HepG2 (cell line): ENCODE measurements around the gene ABAT. TPM values are rescaled to one million over a fixed set of nuclear protein-coding genes. Genes with fewer than 3 reads are reported as not detected.

ENCODE experiments used
- EEA1 ChIP-seq: sonication (generic); formaldehyde crosslinking; IDR thresholded peaks from 2 replicates; pipeline ENCODE4 v1.5.1; 2020; ENCODE audit warnings: mild to moderate bottlenecking, missing genetic modification reagents, borderline replicate concordance
- MAF1 ChIP-seq: sonication (generic); formaldehyde crosslinking; IDR thresholded peaks from 2 replicates; pipeline ENCODE4 v1.5.0; 2020; ENCODE audit warnings: missing genetic modification reagents, borderline replicate concordance
- MXD4 ChIP-seq: IDR thresholded peaks from 2 replicates; pipeline ENCODE4 v1.6.1; 2016; ENCODE audit warnings: mild to moderate bottlenecking, missing biosample characterization, missing genetic modification reagents
- ZBTB25 ChIP-seq: IDR thresholded peaks from 2 replicates; pipeline ENCODE4 v1.6.1; 2018; ENCODE audit warnings: missing genetic modification reagents
- ZNF17 ChIP-seq: sonication (generic); formaldehyde crosslinking; IDR thresholded peaks from 2 replicates; pipeline ENCODE4 v1.5.0; 2020; ENCODE audit warnings: mild to moderate bottlenecking, missing genetic modification reagents
- ZNF18 ChIP-seq: sonication (generic); formaldehyde crosslinking; IDR thresholded peaks from 2 replicates; pipeline ENCODE4 v1.8.0; 2022; ENCODE audit warnings: mild to moderate bottlenecking, missing genetic modification reagents; ENCODE audit not compliant: insufficient replicate concordance
- polyA plus RNA-seq, 8 experiments: library from polyadenylated mRNA; depleted of rRNA in 3 of 8; stranded (reverse) in 7 of 8; unstranded in 1 of 8; fragments of >200 nt; fragmentation: Illumina TruSeq in 4 of 8; extraction: Trizol in 4 of 8; gene quantifications; 2 replicates each; pipeline versions ENCODE4 v1.2.1 to v1.2.3, GENCODE V29; 2011 to 2016; ENCODE audit warnings: low read depth in 4 of 8, missing spikeins in 1 of 8, mixed read lengths in 1 of 8; ENCODE audit not compliant: insufficient read depth in 1 of 8
- total RNA-seq, 5 experiments: library from RNA; depleted of rRNA; stranded (reverse); fragments of >200 nt; fragmentation: Illumina TruSeq; extraction: Trizol; gene quantifications; 2 replicates each; pipeline ENCODE4 v1.2.3, GENCODE V29; 2016; ENCODE audit warnings: low read depth in 1 of 5
- TF ChIP-seq, protein P1 (sequence below): sonication (generic); formaldehyde crosslinking; IDR thresholded peaks from one replicate; pipeline ENCODE4 v1.5.1; 2020; ENCODE audit warnings: mild to moderate bottlenecking, missing genetic modification reagents; ENCODE audit errors: not compliant biosample characterization
- TF ChIP-seq, protein P2 (sequence below): sonication (generic); formaldehyde crosslinking; IDR thresholded peaks from 2 replicates; pipeline ENCODE4 v1.4.0; 2020; ENCODE audit warnings: missing genetic modification reagents

ABAT gene
- total and polyA plus RNA-seq, 2 of the 13 experiments (the other 11 are each of a cell fraction or from before 2014, with no cell fraction given), result 47.6 to 97.3 TPM

DNA sequence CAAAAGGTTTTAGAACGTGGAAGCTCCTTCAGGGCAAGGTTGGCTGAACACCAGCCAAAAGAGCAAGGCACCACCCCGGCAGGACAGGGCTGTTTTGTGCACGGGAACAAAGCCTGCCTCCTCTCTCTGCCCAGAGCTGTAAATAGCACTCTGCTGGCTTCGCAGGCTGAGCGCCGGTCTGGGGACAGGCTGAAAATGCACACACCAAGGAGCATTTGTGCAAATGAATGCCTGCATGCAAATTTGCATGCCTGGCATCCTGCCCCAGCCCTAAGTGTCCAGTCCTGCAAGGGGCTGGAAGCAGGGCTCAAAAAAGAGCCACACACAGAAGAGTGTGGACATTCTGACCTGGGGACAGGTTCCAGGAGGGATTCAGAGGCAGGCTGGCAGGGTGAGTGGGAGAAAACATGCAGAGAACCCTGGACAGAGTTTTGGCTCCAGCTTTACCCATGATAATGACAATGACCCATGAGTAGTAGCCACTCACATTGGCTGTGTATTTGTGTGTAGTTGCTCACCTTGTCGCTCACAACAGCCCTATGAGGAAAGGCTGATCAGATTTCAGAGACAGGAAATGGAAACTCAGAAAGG, 11.7 kb downstream of the ABAT start (continued):
- no peak for TF ChIP-seq ZNF18
- 0 out of 2 replicates have a peak, but pooled peaks have one; percentile 48 for TF ChIP-seq MAF1 (CRISPR knock-in tag)
- TF ChIP-seq, protein P1, sequence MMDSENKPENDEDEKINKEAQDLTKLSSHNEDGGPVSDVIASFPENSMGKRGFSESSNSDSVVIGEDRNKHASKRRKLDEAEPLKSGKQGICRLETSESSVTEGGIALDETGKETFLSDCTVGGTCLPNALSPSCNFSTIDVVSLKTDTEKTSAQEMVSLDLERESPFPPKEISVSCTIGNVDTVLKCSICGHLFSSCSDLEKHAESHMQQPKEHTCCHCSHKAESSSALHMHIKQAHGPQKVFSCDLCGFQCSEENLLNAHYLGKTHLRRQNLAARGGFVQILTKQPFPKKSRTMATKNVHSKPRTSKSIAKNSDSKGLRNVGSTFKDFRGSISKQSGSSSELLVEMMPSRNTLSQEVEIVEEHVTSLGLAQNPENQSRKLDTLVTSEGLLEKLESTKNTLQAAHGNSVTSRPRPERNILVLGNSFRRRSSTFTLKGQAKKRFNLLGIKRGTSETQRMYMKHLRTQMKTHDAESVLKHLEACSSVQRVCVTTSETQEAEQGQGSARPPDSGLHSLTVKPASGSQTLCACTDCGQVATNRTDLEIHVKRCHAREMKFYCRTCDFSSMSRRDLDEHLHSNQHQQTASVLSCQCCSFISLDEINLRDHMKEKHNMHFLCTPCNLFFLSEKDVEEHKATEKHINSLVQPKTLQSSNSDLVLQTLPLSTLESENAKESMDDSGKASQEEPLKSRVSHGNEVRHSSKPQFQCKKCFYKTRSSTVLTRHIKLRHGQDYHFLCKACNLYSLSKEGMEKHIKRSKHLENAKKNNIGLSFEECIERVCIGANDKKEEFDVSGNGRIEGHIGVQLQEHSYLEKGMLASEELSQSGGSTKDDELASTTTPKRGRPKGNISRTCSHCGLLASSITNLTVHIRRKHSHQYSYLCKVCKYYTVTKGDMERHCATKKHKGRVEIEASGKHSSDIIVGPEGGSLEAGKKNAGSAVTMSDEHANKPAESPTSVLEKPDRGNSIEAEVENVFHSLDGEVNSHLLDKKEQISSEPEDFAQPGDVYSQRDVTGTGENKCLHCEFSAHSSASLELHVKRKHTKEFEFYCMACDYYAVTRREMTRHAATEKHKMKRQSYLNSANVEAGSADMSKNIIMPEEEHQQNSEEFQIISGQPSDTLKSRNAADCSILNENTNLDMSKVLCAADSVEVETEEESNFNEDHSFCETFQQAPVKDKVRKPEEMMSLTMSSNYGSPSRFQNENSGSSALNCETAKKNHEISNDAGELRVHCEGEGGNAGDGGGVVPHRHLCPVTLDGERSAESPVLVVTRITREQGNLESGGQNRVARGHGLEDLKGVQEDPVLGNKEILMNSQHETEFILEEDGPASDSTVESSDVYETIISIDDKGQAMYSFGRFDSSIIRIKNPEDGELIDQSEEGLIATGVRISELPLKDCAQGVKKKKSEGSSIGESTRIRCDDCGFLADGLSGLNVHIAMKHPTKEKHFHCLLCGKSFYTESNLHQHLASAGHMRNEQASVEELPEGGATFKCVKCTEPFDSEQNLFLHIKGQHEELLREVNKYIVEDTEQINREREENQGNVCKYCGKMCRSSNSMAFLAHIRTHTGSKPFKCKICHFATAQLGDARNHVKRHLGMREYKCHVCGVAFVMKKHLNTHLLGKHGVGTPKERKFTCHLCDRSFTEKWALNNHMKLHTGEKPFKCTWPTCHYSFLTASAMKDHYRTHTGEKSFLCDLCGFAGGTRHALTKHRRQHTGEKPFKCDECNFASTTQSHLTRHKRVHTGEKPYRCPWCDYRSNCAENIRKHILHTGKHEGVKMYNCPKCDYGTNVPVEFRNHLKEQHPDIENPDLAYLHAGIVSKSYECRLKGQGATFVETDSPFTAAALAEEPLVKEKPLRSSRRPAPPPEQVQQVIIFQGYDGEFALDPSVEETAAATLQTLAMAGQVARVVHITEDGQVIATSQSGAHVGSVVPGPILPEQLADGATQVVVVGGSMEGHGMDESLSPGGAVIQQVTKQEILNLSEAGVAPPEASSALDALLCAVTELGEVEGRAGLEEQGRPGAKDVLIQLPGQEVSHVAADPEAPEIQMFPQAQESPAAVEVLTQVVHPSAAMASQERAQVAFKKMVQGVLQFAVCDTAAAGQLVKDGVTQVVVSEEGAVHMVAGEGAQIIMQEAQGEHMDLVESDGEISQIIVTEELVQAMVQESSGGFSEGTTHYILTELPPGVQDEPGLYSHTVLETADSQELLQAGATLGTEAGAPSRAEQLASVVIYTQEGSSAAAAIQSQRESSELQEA (CRISPR knock-in tag), result peak; percentile 63
- TF ChIP-seq MXD4 (CRISPR knock-in tag), result no peak
- no peak for TF ChIP-seq EEA1
- no peak for TF ChIP-seq ZNF17 (CRISPR knock-in tag)
- TF ChIP-seq, protein P2, sequence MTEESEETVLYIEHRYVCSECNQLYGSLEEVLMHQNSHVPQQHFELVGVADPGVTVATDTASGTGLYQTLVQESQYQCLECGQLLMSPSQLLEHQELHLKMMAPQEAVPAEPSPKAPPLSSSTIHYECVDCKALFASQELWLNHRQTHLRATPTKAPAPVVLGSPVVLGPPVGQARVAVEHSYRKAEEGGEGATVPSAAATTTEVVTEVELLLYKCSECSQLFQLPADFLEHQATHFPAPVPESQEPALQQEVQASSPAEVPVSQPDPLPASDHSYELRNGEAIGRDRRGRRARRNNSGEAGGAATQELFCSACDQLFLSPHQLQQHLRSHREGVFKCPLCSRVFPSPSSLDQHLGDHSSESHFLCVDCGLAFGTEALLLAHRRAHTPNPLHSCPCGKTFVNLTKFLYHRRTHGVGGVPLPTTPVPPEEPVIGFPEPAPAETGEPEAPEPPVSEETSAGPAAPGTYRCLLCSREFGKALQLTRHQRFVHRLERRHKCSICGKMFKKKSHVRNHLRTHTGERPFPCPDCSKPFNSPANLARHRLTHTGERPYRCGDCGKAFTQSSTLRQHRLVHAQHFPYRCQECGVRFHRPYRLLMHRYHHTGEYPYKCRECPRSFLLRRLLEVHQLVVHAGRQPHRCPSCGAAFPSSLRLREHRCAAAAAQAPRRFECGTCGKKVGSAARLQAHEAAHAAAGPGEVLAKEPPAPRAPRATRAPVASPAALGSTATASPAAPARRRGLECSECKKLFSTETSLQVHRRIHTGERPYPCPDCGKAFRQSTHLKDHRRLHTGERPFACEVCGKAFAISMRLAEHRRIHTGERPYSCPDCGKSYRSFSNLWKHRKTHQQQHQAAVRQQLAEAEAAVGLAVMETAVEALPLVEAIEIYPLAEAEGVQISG (CRISPR knock-in tag), result peak; percentile 32; the same call in 1 of the 2 replicates
- no peak for TF ChIP-seq ZBTB25
